Sigmoid colon (tissue), 7 donors: Measurements from ENCODE around the gene TXNDC16. TPM values are rescaled to one million over a fixed set of nuclear protein-coding genes. Genes with fewer than 3 reads are reported as not detected.

ENCODE experiments used
- DNase-seq: peaks from one replicate; pipeline ENCODE4 v3.0.0-alpha.2; 2019
- H3K27ac ChIP-seq, 4 donors: fragments of 200-600 bp; sonication (generic); one replicate each; pipeline ENCODE4 v1.5.1; 2016 to 2019; ENCODE audit warnings: mild to moderate bottlenecking in 1 of 4
- H3K27me3 ChIP-seq, 3 donors: fragments of 200-600 bp; sonication (generic); one replicate each; pipeline ENCODE4 v1.5.1; 2019; ENCODE audit warnings: mild to moderate bottlenecking in 1 of 3
- H3K36me3 ChIP-seq, 4 donors: fragments of 200-600 bp; sonication (generic); one replicate each; pipeline ENCODE4 v1.5.1; 2016 to 2019
- H3K4me1 ChIP-seq, 4 donors: fragments of 200-600 bp; sonication (generic); one replicate each; pipeline ENCODE4 v1.5.1; 2017 to 2019
- H3K4me3 ChIP-seq, 4 donors: fragments of 200-600 bp; sonication (generic); one replicate each; pipeline ENCODE4 v1.5.1; 2017 to 2019; ENCODE audit warnings: mild to moderate bottlenecking in 2 of 4, moderate library complexity in 1 of 4
- H3K9me3 ChIP-seq, 4 donors: fragments of 200-600 bp in 3 of 4; sonication (generic) in 3 of 4; one replicate each; pipeline versions ENCODE4 v1.5.1 to v1.6.1; 2013 to 2019
- EP300 ChIP-seq, 4 donors: sonication (generic); formaldehyde crosslinking; IDR thresholded peaks; one replicate each; pipeline ENCODE4 v1.6.1; 2017; ENCODE audit warnings: antibody characterized with exemption in 4 of 4
- POLR2A ChIP-seq, 2 donors: fragments of 450-650 bp; IDR thresholded peaks; one replicate each; pipeline ENCODE4 v1.6.1; 2016; ENCODE audit warnings: antibody characterized with exemption in 2 of 2, mild to moderate bottlenecking in 2 of 2, moderate library complexity in 2 of 2
- POLR2AphosphoS5 ChIP-seq, 4 donors: sonication (generic); formaldehyde crosslinking; IDR thresholded peaks; one replicate each; pipeline ENCODE4 v1.6.1; 2017; ENCODE audit warnings: antibody characterized with exemption in 4 of 4
- WGBS, 2 donors: extraction: QIAGEN DNeasy Blood & Tissue Kit; methylation state at CpG; one replicate each; pipeline ENCODE4 v1.1.7; 2013; 5-methylcytosine and 5-hydroxymethylcytosine counted together
- intact Hi-C: fragments of 100-400 bp; cut with DNase I; formaldehyde crosslinking; loops from one replicate; pipeline ENCODE4 v1.15.1; 2023
- polyA plus RNA-seq, 3 donors: library from polyadenylated mRNA; stranded (reverse); fragments of 200-250 nt; gene quantifications; one replicate each; pipeline ENCODE4 v1.2.3, GENCODE V29; 2013
- total RNA-seq, 4 donors: library from RNA; depleted of rRNA; stranded (reverse); fragments of >200 nt; gene quantifications; one replicate each; pipeline ENCODE4 v1.1.0, GENCODE V29; 2016
- TF ChIP-seq, protein P1 (sequence below), 4 experiments: fragments of 450-650 bp in 3 of 4; fragments of 200-600 bp in 1 of 4; IDR thresholded peaks; one replicate each; pipeline ENCODE4 v1.5.1; 2016 to 2019; ENCODE audit warnings: antibody characterized with exemption in 4 of 4, mild to moderate bottlenecking in 3 of 4, moderate library complexity in 2 of 4
- donor health status: healthy with polysubstance abuse.
- donor health status: Bipolar disorder and iron deficiency.
- donor health status: healthy.

Gene TXNDC16
- total and polyA plus RNA-seq, 7 donors: 1.2 to 14.3 (median 10.5) TPM

- H3K36me3 ChIP-seq: peaks cover 0 to 9% (median 0%) of the 10 kb centered on the region in 4 donors
- H3K27ac ChIP-seq: no peak overlapping the region
- H3K27me3 ChIP-seq: no peaks in the 10 kb centered on the region
- no peak for DNase-seq
- TF ChIP-seq POLR2AphosphoS5 (IDR thresholded peaks at IDR 0.05) (no peak), EP300 (IDR thresholded peaks at IDR 0.05) (no peak), POLR2A (IDR thresholded peaks at IDR 0.05) (no peak)
- TF ChIP-seq, protein P1, sequence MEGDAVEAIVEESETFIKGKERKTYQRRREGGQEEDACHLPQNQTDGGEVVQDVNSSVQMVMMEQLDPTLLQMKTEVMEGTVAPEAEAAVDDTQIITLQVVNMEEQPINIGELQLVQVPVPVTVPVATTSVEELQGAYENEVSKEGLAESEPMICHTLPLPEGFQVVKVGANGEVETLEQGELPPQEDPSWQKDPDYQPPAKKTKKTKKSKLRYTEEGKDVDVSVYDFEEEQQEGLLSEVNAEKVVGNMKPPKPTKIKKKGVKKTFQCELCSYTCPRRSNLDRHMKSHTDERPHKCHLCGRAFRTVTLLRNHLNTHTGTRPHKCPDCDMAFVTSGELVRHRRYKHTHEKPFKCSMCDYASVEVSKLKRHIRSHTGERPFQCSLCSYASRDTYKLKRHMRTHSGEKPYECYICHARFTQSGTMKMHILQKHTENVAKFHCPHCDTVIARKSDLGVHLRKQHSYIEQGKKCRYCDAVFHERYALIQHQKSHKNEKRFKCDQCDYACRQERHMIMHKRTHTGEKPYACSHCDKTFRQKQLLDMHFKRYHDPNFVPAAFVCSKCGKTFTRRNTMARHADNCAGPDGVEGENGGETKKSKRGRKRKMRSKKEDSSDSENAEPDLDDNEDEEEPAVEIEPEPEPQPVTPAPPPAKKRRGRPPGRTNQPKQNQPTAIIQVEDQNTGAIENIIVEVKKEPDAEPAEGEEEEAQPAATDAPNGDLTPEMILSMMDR (IDR thresholded peaks at IDR 0.05): no peak
- H3K4me3 ChIP-seq: no peak overlapping the region
- no peaks in the 10 kb centered on the region for H3K9me3 ChIP-seq
- WGBS, 2 donors: 83 to 84% methylated on average over 7 of the region's 7 CpGs
- intact Hi-C loops: no loop called here
- H3K4me1 ChIP-seq: peaks cover 0 to 5% (median 3%) of the 10 kb centered on the region in 4 donors
Observed at GRCh38 chr14:52545584-52546317, 6.6 kb downstream of the TXNDC16 start.

- Histone ChIP-seq H3K36me3 (peaks cover 0 to 52% (median 12%) of the 10 kb centered on the region in 4 donors), H3K4me3 (no peak overlapping the region), H3K4me1 (no peaks in the 10 kb centered on the region), H3K27ac (no peak overlapping the region), H3K9me3 (no peaks in the 10 kb centered on the region), H3K27me3 (no peaks in the 10 kb centered on the region)
- TF ChIP-seq POLR2A (IDR thresholded peaks at IDR 0.05) (no peak), EP300 (IDR thresholded peaks at IDR 0.05) (no peak), POLR2AphosphoS5 (IDR thresholded peaks at IDR 0.05) (no peak)
- TF ChIP-seq, protein P1 (IDR thresholded peaks at IDR 0.05): no peak
- no peak for DNase-seq
- WGBS, 2 donors: 65 to 73% methylated on average over 2 of the region's 2 CpGs
- intact Hi-C loops: no loop called here
Observed at GRCh38 chr14:52538623-52539022, 13.7 kb downstream of the TXNDC16 start.

DNA sequence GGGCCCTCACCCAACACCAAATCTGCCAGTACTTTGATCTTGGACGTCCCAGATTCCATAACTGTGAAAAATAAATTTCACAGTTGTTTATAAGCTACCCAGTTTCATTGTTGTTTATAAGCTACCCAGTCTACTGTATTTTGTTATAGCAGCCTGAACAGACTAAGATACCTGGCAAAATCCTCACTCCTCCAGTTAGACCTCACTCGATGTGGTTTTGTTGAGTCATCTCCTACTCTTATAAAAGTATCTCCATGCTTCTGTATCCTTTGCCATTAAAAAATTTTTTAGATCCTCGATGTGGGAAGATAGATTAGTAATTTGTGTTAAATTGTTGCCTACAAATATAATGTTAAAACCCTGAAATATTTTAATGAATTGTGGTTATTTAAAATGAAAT lies 16.0 kb downstream of the TXNDC16 start:
- H3K4me3 ChIP-seq: no peak overlapping the region
- H3K27me3 ChIP-seq: no peaks in the 10 kb centered on the region
- no peaks in the 10 kb centered on the region for H3K4me1 ChIP-seq
- DNase-seq: no peak
- H3K27ac ChIP-seq: no peak overlapping the region
- intact Hi-C loops: no loop called here
- 92 to 93% methylated on average over 3 of the region's 3 CpGs for WGBS, 2 donors
- H3K9me3 ChIP-seq: no peaks in the 10 kb centered on the region
- peaks cover 0 to 59% (median 14%) of the 10 kb centered on the region in 4 donors for H3K36me3 ChIP-seq
- TF ChIP-seq, protein P1 (IDR thresholded peaks at IDR 0.05): no peak

- no peak for DNase-seq
- intact Hi-C loops: no loop called here
- H3K4me3 ChIP-seq: no peak overlapping the region
- TF ChIP-seq, protein P1 (IDR thresholded peaks at IDR 0.05): no peak
- no peak for TF ChIP-seq POLR2A (IDR thresholded peaks at IDR 0.05)
- H3K36me3 ChIP-seq: peaks cover 0 to 46% (median 13%) of the 10 kb centered on the region in 4 donors
- no peak overlapping the region for H3K27ac ChIP-seq
- H3K4me1 ChIP-seq: no peaks in the 10 kb centered on the region
- no peaks in the 10 kb centered on the region for H3K27me3 ChIP-seq
- H3K9me3 ChIP-seq: no peaks in the 10 kb centered on the region
Observed at GRCh38 chr14:52531481-52531880, 20.8 kb downstream of the TXNDC16 start.

GRCh38 chr14:52527052-52527451 lies 25.3 kb downstream of the TXNDC16 start:
- WGBS, 2 donors: 91 to 93% methylated on average over 4 of the region's 4 CpGs
- Histone ChIP-seq H3K4me1 (no peaks in the 10 kb centered on the region), H3K9me3 (no peaks in the 10 kb centered on the region), H3K27me3 (no peaks in the 10 kb centered on the region), H3K36me3 (peaks cover 0 to 6% (median 0%) of the 10 kb centered on the region in 4 donors), H3K27ac (no peak overlapping the region), H3K4me3 (no peak overlapping the region)
- no peak for DNase-seq
- TF ChIP-seq, protein P1 (IDR thresholded peaks at IDR 0.05): no peak
- TF ChIP-seq POLR2AphosphoS5 (IDR thresholded peaks at IDR 0.05) (no peak), EP300 (IDR thresholded peaks at IDR 0.05) (no peak), POLR2A (IDR thresholded peaks at IDR 0.05) (no peak)
- intact Hi-C loops: no loop called here
